Fibroblast of skin of left quadriceps (primary cell): ENCODE measurements around the gene GPAT2.
"Not testable (repeated sequence)": the region's sequence is repeated elsewhere in the genome, so short reads cannot be mapped to it uniquely, and the experiment has no call there.

Experiments used
- DNase-seq, 2 experiments: peaks; one replicate each; pipeline ENCODE4 v3.0.0-alpha.2; 2013; ENCODE audit warnings: low read depth in 2 of 2

Gene GPAT2

GRCh38 chr2:96034792-96035191, at the start of gene GPAT2:
Gene GPAT2, minus strand, starts transcription at chr2:96034916. Its CDS starts 2,557 bp downstream, at chr2:96032359.
- DNase-seq = not testable (repeated sequence)

- DNase-seq = no peak
These were observed 49.5 kb upstream of the GPAT2 start for GRCh38 chr2:96083989-96084857.

GRCh38 chr2:96083064-96083939, 48.6 kb upstream of the GPAT2 start:
- no peak for DNase-seq

GRCh38 chr2:96082211-96083063, 47.7 kb upstream of the GPAT2 start:
- DNase-seq = no peak

- no peak for DNase-seq
These were observed 46.3 kb upstream of the GPAT2 start for GRCh38 chr2:96081042-96081441.

- no peak for DNase-seq
These were observed 40.6 kb upstream of the GPAT2 start for GRCh38 chr2:96075199-96075771.

GRCh38 chr2:96074156-96074555, 39.4 kb upstream of the GPAT2 start:
- no peak for DNase-seq

- no peak for DNase-seq
These were observed 38.6 kb upstream of the GPAT2 start for GRCh38 chr2:96073170-96073775.

- no peak for DNase-seq
These were observed 38.0 kb upstream of the GPAT2 start for GRCh38 chr2:96072746-96073145.

- DNase-seq = not testable (repeated sequence)
These were observed 37.3 kb upstream of the GPAT2 start for GRCh38 chr2:96071977-96072491.

- DNase-seq = not testable (repeated sequence)
These were observed 36.6 kb upstream of the GPAT2 start for GRCh38 chr2:96071087-96071976.

- DNase-seq = not testable (repeated sequence)
These were observed 35.6 kb upstream of the GPAT2 start for GRCh38 chr2:96070351-96070750.

- not testable (repeated sequence) for DNase-seq
These were observed 35.2 kb upstream of the GPAT2 start for GRCh38 chr2:96069878-96070277.

- DNase-seq = not testable (repeated sequence)
These were observed 33.3 kb upstream of the GPAT2 start for GRCh38 chr2:96067902-96068581.

GRCh38 chr2:96067098-96067660, 32.5 kb upstream of the GPAT2 start:
- DNase-seq = not testable (repeated sequence)

GRCh38 chr2:96066511-96066910, 31.8 kb upstream of the GPAT2 start:
- not testable (repeated sequence) for DNase-seq

- DNase-seq = not testable (repeated sequence)
These were observed 31.2 kb upstream of the GPAT2 start for GRCh38 chr2:96065954-96066353.

GRCh38 chr2:96065381-96065930, 30.7 kb upstream of the GPAT2 start:
- DNase-seq = no peak
